Measurements from ENCODE around the gene PMM2. TPM values are rescaled to one million over a fixed set of nuclear protein-coding genes. Genes with fewer than 3 reads are reported as not detected.

The PMM2 gene
- polyA plus RNA-seq, 4 donors = 21.1 to 48.1 (median 36.0) TPM

DNA sequence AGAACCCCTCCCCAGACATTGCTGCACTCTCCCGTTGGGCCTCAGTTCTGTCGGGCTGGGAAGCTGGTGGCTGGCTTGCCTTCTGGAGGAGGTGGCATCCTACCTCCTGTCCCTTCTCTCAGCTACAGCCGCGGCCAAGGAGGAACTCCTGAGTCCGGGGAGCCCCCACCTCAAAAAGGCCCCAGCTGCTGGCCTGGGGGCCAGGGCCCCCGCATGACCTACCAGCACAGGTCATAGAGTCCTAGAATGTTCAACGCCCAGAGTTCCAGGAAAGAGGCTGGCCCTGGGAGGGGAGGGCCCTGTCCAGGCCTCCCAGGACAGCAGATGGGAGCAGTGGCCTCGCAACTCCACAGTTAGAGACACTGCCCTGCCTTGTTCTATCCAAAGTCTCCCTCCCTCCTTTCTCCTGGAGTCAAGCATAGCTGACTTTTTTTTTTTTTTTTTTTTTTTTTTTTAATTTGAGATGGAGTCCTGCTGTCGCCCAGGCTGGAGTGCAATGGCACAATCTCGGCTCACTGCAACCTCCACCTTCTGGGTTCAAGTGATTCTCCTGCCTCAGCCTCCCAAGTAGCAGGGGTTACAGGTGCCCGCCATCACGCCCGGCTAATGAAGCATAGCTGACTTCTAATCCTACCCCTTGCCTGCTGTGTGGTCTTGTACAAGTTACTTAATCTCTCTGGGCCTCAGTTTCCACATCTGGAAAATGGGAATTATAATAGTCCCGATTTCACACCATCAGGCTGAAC lies 64.1 kb downstream of the PMM2 start:
- DNase-seq = peak in 1 of 2 donors; percentile 42
- peaks cover 4 to 64% (median 4%) of the 10 kb centered on the region in 3 donors for H3K36me3 ChIP-seq (ENCODE audit: control insufficient read depth in 3 of 3, insufficient read depth in 2 of 3, low read depth in 1 of 3, low read length in 3 of 3)

GRCh38 chr16:8862309-8863130 lies 64.9 kb downstream of the PMM2 start:
- Histone ChIP-seq H3K27me3 (ENCODE audit: control insufficient read depth in 3 of 3, insufficient read depth in 3 of 3, low read length in 3 of 3) (no peaks in the 10 kb centered on the region), H3K4me1 (ENCODE audit: control insufficient read depth in 3 of 3, insufficient read depth in 2 of 3, low read depth in 1 of 3, low read length in 2 of 3) (peaks cover 5 to 60% (median 13%) of the 10 kb centered on the region in 3 donors), H3K9me3 (ENCODE audit: control insufficient read depth in 2 of 2, insufficient read depth in 1 of 2, low read depth in 1 of 2, low read length in 1 of 2) (no peaks in the 10 kb centered on the region), H3K4me3 (ENCODE audit: low read depth in 1 of 3, low read length in 3 of 3) (no peak overlapping the region), H3K36me3 (ENCODE audit: control insufficient read depth in 3 of 3, insufficient read depth in 2 of 3, low read depth in 1 of 3, low read length in 3 of 3) (peaks cover 2 to 59% (median 4%) of the 10 kb centered on the region in 3 donors), H3K27ac (ENCODE audit: low read depth in 1 of 3, low read length in 2 of 3) (peak overlapping the region in 2 of 3 donors; percentile 59 to 89)
- WGBS, 3 donors = 71 to 83% (median 82%) methylated on average over 10 to 14 of the region's 14 CpGs
- no peak for DNase-seq
- no peak for FAIRE-seq

More for the DNA sequence above, 64.1 kb downstream of the PMM2 start:
- peaks cover 3 to 54% (median 9%) of the 10 kb centered on the region in 3 donors for H3K4me1 ChIP-seq (ENCODE audit: control insufficient read depth in 3 of 3, insufficient read depth in 2 of 3, low read depth in 1 of 3, low read length in 2 of 3)
- peak overlapping the region in 1 of 3 donors; percentile 25 for H3K27ac ChIP-seq (ENCODE audit: low read depth in 1 of 3, low read length in 2 of 3)
- no peaks in the 10 kb centered on the region for H3K9me3 ChIP-seq (ENCODE audit: control insufficient read depth in 2 of 2, insufficient read depth in 1 of 2, low read depth in 1 of 2, low read length in 1 of 2)
- no peak for FAIRE-seq
- WGBS, 3 donors = 72 to 77% (median 73%) methylated on average over 14 of the region's 14 CpGs
- no peaks in the 10 kb centered on the region for H3K27me3 ChIP-seq (ENCODE audit: control insufficient read depth in 3 of 3, insufficient read depth in 3 of 3, low read length in 3 of 3)
- H3K4me3 ChIP-seq (ENCODE audit: low read depth in 1 of 3, low read length in 3 of 3) = no peak overlapping the region

DNA sequence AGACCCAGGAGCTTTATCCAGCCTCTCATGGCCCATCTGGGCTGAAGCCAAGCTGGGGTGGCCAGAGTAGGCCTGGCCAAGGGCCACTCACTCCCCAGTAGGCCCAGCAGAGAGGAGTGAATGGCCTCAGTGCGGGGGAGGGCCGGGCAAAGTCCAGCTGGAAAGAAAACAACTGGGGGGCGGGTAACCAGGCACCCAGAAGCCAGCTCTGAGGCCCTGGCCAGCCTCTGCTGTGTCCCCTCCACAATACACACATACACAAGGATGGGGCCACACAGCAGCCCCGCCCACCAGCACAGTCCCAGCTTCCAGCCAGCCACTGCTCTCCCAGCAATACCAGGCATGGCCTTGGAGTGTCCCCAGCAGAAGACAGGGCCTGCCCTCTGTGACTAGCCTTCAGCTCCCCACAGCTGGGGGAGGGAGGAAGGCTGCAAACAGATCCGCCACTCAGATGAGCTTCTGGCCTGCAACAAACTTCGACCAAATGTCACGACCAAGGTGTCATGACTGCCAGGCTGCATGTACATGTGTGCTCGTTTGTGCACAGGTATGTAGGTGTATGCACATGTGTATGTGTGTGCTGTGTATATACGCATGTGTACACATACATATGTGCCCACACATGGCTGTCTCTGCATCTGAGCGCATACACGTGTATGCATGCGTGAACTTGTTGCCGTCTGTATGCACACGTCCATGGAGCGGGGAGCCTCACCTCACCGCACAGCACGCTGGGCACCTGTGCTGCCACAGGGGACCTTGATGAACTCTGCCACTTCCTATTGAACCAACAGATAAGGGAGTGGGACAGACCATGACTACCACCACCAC lies 66.2 kb downstream of the PMM2 start:
- Histone ChIP-seq H3K4me1 (ENCODE audit: control insufficient read depth in 3 of 3, insufficient read depth in 2 of 3, low read depth in 1 of 3, low read length in 2 of 3) (peaks cover 5 to 61% (median 13%) of the 10 kb centered on the region in 3 donors), H3K9me3 (ENCODE audit: control insufficient read depth in 2 of 2, insufficient read depth in 1 of 2, low read depth in 1 of 2, low read length in 1 of 2) (no peaks in the 10 kb centered on the region), H3K4me3 (ENCODE audit: low read depth in 1 of 3, low read length in 3 of 3) (no peak overlapping the region), H3K36me3 (ENCODE audit: control insufficient read depth in 3 of 3, insufficient read depth in 2 of 3, low read depth in 1 of 3, low read length in 3 of 3) (peaks cover 0 to 48% (median 2%) of the 10 kb centered on the region in 3 donors), H3K27ac (ENCODE audit: low read depth in 1 of 3, low read length in 2 of 3) (peak overlapping the region; percentile 29 to 89 (median 59)), H3K27me3 (ENCODE audit: control insufficient read depth in 3 of 3, insufficient read depth in 3 of 3, low read length in 3 of 3) (no peaks in the 10 kb centered on the region)
- peak; percentile 73 to 91 for DNase-seq
- FAIRE-seq = no peak
- 17 to 54% (median 46%) methylated on average over 17 of the region's 17 CpGs for WGBS, 3 donors

DNA sequence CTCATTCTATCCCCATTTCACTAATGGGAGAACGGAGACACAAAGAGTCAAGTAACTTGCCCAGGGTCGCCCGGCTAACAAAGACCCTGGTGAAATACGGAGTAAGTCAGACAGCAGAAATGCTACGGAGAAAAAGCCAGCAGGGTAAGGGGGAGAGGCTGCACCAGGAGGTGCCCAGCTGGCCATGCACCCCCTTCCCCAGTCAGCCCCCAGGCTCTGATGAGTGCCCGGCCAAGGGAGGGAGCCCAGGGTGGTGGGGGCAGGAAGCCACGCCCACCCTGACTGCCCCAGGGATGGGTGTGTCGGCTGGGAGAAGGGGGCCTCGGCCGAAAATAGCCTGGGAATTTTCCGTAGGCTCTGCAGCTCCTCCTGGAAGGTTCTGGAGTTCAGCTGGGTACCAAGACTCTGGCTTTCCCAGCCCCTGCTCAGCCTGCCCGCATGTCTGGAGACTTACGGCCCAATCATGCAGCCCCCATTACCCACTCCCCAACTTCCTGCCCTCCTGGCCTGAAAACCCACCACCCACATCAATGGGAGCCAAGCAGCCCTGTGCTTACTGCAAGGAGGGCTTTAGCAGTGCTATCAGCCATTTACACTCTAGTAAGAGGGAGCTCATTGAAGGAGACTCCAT lies 67.0 kb downstream of the PMM2 start:
- no peaks in the 10 kb centered on the region for H3K9me3 ChIP-seq (ENCODE audit: control insufficient read depth in 2 of 2, insufficient read depth in 1 of 2, low read depth in 1 of 2, low read length in 1 of 2)
- H3K4me3 ChIP-seq (ENCODE audit: low read depth in 1 of 3, low read length in 3 of 3) = no peak overlapping the region
- 31 to 43% (median 42%) methylated on average over 12 to 13 of the region's 13 CpGs for WGBS, 3 donors
- no peaks in the 10 kb centered on the region for H3K27me3 ChIP-seq (ENCODE audit: control insufficient read depth in 3 of 3, insufficient read depth in 3 of 3, low read length in 3 of 3)
- peaks cover 5 to 61% (median 13%) of the 10 kb centered on the region in 3 donors for H3K4me1 ChIP-seq (ENCODE audit: control insufficient read depth in 3 of 3, insufficient read depth in 2 of 3, low read depth in 1 of 3, low read length in 2 of 3)
- H3K36me3 ChIP-seq (ENCODE audit: control insufficient read depth in 3 of 3, insufficient read depth in 2 of 3, low read depth in 1 of 3, low read length in 3 of 3) = peaks cover 0 to 40% (median 0%) of the 10 kb centered on the region in 3 donors
- H3K27ac ChIP-seq (ENCODE audit: low read depth in 1 of 3, low read length in 2 of 3) = peak overlapping the region in 2 of 3 donors; percentile 10 to 89
- FAIRE-seq = no peak
- no peak for DNase-seq

DNA sequence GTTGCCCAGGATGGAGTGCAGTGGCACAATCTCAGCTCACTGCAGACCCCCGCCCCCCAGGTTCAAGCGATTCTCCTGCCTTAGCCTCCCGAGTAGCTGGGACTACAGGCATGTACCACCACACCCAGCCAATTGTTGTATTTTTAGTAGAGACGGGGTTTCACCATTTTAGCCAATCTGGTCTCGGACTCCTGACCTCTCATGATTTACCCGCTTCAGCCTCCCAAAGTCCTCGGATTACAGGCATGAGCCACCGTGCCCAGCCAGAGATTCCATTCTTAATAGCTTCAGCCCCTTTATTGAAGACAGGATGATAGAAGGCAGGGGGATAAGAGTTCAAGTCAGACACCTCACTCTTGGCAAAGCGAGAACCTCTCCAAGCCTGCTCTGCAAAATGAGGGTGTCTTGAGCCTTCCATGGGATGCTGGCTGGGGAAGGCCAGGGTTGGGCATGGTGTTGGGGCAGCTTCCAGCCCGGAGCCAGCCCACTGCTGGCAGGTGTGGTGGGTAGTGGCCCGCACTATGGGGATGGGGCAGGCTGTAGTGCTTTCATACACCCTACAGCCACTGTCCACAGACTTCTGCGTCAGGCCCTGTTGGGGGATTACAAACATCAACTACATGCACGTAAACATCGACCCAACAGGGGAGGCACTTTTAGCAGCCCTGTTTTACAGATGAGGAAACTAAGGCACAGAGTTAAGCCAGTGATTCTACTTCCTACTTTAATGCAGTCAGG lies 67.7 kb downstream of the PMM2 start:
- Histone ChIP-seq H3K4me3 (ENCODE audit: low read depth in 1 of 3, low read length in 3 of 3) (no peak overlapping the region), H3K9me3 (ENCODE audit: control insufficient read depth in 2 of 2, insufficient read depth in 1 of 2, low read depth in 1 of 2, low read length in 1 of 2) (no peaks in the 10 kb centered on the region), H3K4me1 (ENCODE audit: control insufficient read depth in 3 of 3, insufficient read depth in 2 of 3, low read depth in 1 of 3, low read length in 2 of 3) (peaks cover 5 to 61% (median 13%) of the 10 kb centered on the region in 3 donors), H3K27me3 (ENCODE audit: control insufficient read depth in 3 of 3, insufficient read depth in 3 of 3, low read length in 3 of 3) (no peaks in the 10 kb centered on the region), H3K36me3 (ENCODE audit: control insufficient read depth in 3 of 3, insufficient read depth in 2 of 3, low read depth in 1 of 3, low read length in 3 of 3) (peaks cover 0 to 33% (median 0%) of the 10 kb centered on the region in 3 donors), H3K27ac (ENCODE audit: low read depth in 1 of 3, low read length in 2 of 3) (peak overlapping the region in 2 of 3 donors; percentile 10 to 89)
- FAIRE-seq (no peak), DNase-seq (no peak)
- WGBS, 3 donors = 82 to 90% (median 88%) methylated on average over 14 of the region's 14 CpGs

DNA sequence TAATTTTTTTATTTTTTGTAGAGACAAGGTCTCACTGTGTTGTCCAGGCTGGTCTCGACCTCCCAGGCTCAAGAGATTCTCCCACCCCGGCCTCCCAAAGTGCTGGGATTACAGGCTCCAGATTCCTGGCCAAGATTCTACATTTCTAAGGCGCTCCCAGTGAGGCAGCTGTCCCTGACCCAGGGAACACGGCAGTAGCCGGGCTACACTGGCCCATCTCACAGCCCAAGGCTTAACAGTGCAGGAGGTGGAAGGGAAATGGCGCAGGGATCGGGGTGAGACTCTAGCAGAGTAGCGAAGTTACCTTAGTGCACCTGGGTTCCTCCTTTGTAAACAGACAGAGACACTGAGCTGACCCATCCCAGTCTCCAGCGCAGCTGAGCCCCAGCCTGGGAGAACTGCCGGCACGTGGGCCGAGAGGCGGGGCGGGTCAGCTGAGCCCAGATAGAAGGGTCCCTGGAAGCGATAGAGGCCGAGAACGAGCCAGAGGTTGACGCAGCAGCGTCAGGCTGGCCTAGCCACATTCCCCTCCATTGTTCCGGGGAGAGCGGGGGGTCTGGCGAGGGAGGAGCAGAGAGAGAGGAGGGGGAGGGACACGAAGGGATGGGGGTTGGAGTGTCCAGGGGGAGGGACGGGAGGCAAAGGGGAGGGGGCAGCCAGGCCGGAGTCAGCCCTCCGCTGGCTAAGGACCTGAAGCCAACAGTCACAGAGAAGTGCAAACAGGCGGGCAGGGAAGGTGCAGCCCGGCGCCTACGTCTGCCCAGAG lies 68.7 kb downstream of the PMM2 start:
- FAIRE-seq = no peak
- Histone ChIP-seq H3K27me3 (ENCODE audit: control insufficient read depth in 3 of 3, insufficient read depth in 3 of 3, low read length in 3 of 3) (no peaks in the 10 kb centered on the region), H3K4me3 (ENCODE audit: low read depth in 1 of 3, low read length in 3 of 3) (peak overlapping the region in 2 of 3 donors; percentile 72 to 95), H3K27ac (ENCODE audit: low read depth in 1 of 3, low read length in 2 of 3) (peak overlapping the region in 2 of 3 donors; percentile 5 to 76), H3K4me1 (ENCODE audit: control insufficient read depth in 3 of 3, insufficient read depth in 2 of 3, low read depth in 1 of 3, low read length in 2 of 3) (peaks cover 5 to 58% (median 13%) of the 10 kb centered on the region in 3 donors), H3K9me3 (ENCODE audit: control insufficient read depth in 2 of 2, insufficient read depth in 1 of 2, low read depth in 1 of 2, low read length in 1 of 2) (no peaks in the 10 kb centered on the region), H3K36me3 (ENCODE audit: control insufficient read depth in 3 of 3, insufficient read depth in 2 of 3, low read depth in 1 of 3, low read length in 3 of 3) (peaks cover 0 to 29% (median 0%) of the 10 kb centered on the region in 3 donors)
- DNase-seq = peak; percentile 29 to 80
- WGBS, 3 donors = 16 to 39% (median 34%) methylated on average over 21 to 30 of the region's 30 CpGs

- WGBS, 3 donors = 13 to 20% (median 19%) methylated on average over 12 to 16 of the region's 16 CpGs
- Histone ChIP-seq H3K27me3 (ENCODE audit: control insufficient read depth in 3 of 3, insufficient read depth in 3 of 3, low read length in 3 of 3) (no peaks in the 10 kb centered on the region), H3K27ac (ENCODE audit: low read depth in 1 of 3, low read length in 2 of 3) (peak overlapping the region in 2 of 3 donors; percentile 76 to 94), H3K36me3 (ENCODE audit: control insufficient read depth in 3 of 3, insufficient read depth in 2 of 3, low read depth in 1 of 3, low read length in 3 of 3) (peaks cover 0 to 25% (median 0%) of the 10 kb centered on the region in 3 donors), H3K4me3 (ENCODE audit: low read depth in 1 of 3, low read length in 3 of 3) (peak overlapping the region; percentile 72 to 95 (median 76)), H3K9me3 (ENCODE audit: control insufficient read depth in 2 of 2, insufficient read depth in 1 of 2, low read depth in 1 of 2, low read length in 1 of 2) (no peaks in the 10 kb centered on the region), H3K4me1 (ENCODE audit: control insufficient read depth in 3 of 3, insufficient read depth in 2 of 3, low read depth in 1 of 3, low read length in 2 of 3) (peaks cover 5 to 53% (median 13%) of the 10 kb centered on the region in 3 donors)
- FAIRE-seq (no peak), DNase-seq (no peak)
Observed at GRCh38 chr16:8866884-8867215, 69.2 kb downstream of the PMM2 start.

Data from small intestine (tissue), 7 donors.